HepG2 (cell line): ENCODE results near the gene CHN2. TPM values are rescaled to one million over a fixed set of nuclear protein-coding genes. Genes with fewer than 3 reads are reported as not detected.

Experiments used
- MIER3 ChIP-seq: IDR thresholded peaks from 2 replicates; pipeline ENCODE4 v1.6.1; 2016; ENCODE audit warnings: missing compliant biosample characterization, borderline replicate concordance
- MTF2 ChIP-seq: sonication (generic); formaldehyde crosslinking; IDR thresholded peaks from 2 replicates; pipeline ENCODE4 v1.5.0; 2020; ENCODE audit warnings: missing genetic modification reagents, borderline replicate concordance
- PHF21A ChIP-seq: sonication (generic); formaldehyde crosslinking; IDR thresholded peaks from 2 replicates; pipeline ENCODE4 v1.5.0; 2020; ENCODE audit warnings: mild to moderate bottlenecking, missing genetic modification reagents
- POLR2A ChIP-seq, 2 experiments: IDR thresholded peaks; 2 replicates each; pipeline ENCODE4 v1.6.1; 2011; ENCODE audit warnings: low read depth in 2 of 2, low read length in 2 of 2, mild to moderate bottlenecking in 1 of 2, moderate library complexity in 1 of 2; ENCODE audit not compliant: insufficient read depth in 1 of 2
- REPIN1 ChIP-seq: sonication (generic); formaldehyde crosslinking; IDR thresholded peaks from 2 replicates; pipeline ENCODE4 v1.8.0; 2022; ENCODE audit warnings: missing genetic modification reagents, low read depth, mild to moderate bottlenecking, borderline replicate concordance
- TAF1 ChIP-seq: sonication (generic); formaldehyde crosslinking; IDR thresholded peaks from 2 replicates; pipeline ENCODE4 v1.4.0; 2020; ENCODE audit warnings: missing genetic modification reagents
- ZNF788 ChIP-seq: sonication (generic); formaldehyde crosslinking; IDR thresholded peaks from 2 replicates; pipeline ENCODE4 v1.5.0; 2020; ENCODE audit warnings: mild to moderate bottlenecking, missing genetic modification reagents, borderline replicate concordance
- ZSCAN9 ChIP-seq: IDR thresholded peaks from 2 replicates; pipeline ENCODE4 v1.6.1; 2016; ENCODE audit warnings: borderline replicate concordance
- polyA plus RNA-seq, 8 experiments: library from polyadenylated mRNA; depleted of rRNA in 3 of 8; stranded (reverse) in 7 of 8; unstranded in 1 of 8; fragments of >200 nt; fragmentation: Illumina TruSeq in 4 of 8; extraction: Trizol in 4 of 8; gene quantifications; 2 replicates each; pipeline versions ENCODE4 v1.2.1 to v1.2.3, GENCODE V29; 2011 to 2016; ENCODE audit warnings: low read depth in 4 of 8, missing spikeins in 1 of 8, mixed read lengths in 1 of 8; ENCODE audit not compliant: insufficient read depth in 1 of 8
- total RNA-seq, 5 experiments: library from RNA; depleted of rRNA; stranded (reverse); fragments of >200 nt; fragmentation: Illumina TruSeq; extraction: Trizol; gene quantifications; 2 replicates each; pipeline ENCODE4 v1.2.3, GENCODE V29; 2016; ENCODE audit warnings: low read depth in 1 of 5
- TF ChIP-seq, protein P1 (sequence below): sonication (generic); formaldehyde crosslinking; IDR thresholded peaks from 2 replicates; pipeline ENCODE4 v1.5.0; 2020; ENCODE audit warnings: missing genetic modification reagents
- TF ChIP-seq, protein P2 (sequence below): sonication (generic); formaldehyde crosslinking; IDR thresholded peaks from 2 replicates; pipeline ENCODE4 v1.5.1; 2020; ENCODE audit warnings: missing genetic modification reagents, mild to moderate bottlenecking, borderline replicate concordance
- TF ChIP-seq, protein P3 (sequence below): sonication (generic); formaldehyde crosslinking; IDR thresholded peaks from 2 replicates; pipeline ENCODE4 v1.8.1; 2022; ENCODE audit warnings: low read depth, mild to moderate bottlenecking, missing genetic modification reagents
- TF ChIP-seq, protein P4 (sequence below): sonication (generic); formaldehyde crosslinking; IDR thresholded peaks from 2 replicates; pipeline ENCODE4 v1.4.0; 2020; ENCODE audit warnings: missing genetic modification reagents
- TF ChIP-seq, protein P5 (sequence below): sonication (generic); formaldehyde crosslinking; IDR thresholded peaks from 2 replicates; pipeline ENCODE4 v1.5.1; 2020; ENCODE audit warnings: mild to moderate bottlenecking, missing genetic modification reagents, moderate library complexity
- TF ChIP-seq, protein P6 (sequence below): sonication (generic); formaldehyde crosslinking; IDR thresholded peaks from 2 replicates; pipeline ENCODE4 v1.5.0; 2020; ENCODE audit warnings: missing genetic modification reagents, mild to moderate bottlenecking, borderline replicate concordance

CHN2 gene
- total and polyA plus RNA-seq, 2 of the 13 experiments (the other 11 are each of a cell fraction or from before 2014, with no cell fraction given): 23.5 to 30.5 TPM

DNA sequence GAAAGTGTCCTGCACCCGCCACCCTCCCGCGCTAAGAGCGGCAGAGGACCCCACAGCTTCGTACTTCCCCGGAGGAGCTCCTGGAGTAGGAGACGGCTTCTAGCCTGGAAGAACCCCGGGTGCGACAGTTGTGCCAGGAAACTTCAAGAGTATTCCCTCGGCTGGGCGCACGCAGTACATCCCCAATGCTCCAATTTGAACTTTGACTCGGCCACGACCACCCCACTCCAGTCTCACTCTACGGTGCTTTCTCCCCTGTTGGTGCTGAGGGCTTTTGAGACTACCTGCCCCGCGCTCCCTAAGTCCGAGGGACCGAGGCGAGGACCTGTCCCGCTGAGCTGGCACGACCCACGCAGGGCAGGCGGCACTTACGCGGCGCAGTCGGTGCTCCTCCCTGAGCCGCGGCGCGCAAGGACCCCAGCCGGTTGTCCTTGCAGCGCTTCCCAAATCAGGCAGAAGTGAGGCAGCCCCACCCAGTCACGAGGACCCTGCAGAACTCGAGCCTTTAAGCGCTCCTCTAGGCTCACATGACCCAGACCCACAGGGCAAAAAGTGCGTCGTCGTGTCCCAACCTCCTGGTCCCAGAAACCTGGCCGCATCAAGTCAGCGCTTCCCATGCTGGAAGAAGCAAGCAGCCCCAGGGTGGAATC is 48.4 kb upstream of the CHN2 start, which contains the start of gene CPVL (continued):
- TF ChIP-seq, protein P1, sequence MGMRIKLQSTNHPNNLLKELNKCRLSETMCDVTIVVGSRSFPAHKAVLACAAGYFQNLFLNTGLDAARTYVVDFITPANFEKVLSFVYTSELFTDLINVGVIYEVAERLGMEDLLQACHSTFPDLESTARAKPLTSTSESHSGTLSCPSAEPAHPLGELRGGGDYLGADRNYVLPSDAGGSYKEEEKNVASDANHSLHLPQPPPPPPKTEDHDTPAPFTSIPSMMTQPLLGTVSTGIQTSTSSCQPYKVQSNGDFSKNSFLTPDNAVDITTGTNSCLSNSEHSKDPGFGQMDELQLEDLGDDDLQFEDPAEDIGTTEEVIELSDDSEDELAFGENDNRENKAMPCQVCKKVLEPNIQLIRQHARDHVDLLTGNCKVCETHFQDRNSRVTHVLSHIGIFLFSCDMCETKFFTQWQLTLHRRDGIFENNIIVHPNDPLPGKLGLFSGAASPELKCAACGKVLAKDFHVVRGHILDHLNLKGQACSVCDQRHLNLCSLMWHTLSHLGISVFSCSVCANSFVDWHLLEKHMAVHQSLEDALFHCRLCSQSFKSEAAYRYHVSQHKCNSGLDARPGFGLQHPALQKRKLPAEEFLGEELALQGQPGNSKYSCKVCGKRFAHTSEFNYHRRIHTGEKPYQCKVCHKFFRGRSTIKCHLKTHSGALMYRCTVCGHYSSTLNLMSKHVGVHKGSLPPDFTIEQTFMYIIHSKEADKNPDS (CRISPR knock-in tag): no peak
- TF ChIP-seq TAF1 (CRISPR knock-in tag) (peak; percentile 83), POLR2A (IDR thresholded peaks at IDR 0.05; ENCODE audit: insufficient read depth in 1 of 2, low read depth in 2 of 2, low read length in 2 of 2) (peak; percentile 69 to 73), MTF2 (CRISPR knock-in tag) (no peak), REPIN1 (CRISPR knock-in tag) (peak; percentile 49; the same call in 1 of the 2 replicates), ZNF788 (CRISPR knock-in tag) (peak; percentile 79; the same call in 1 of the 2 replicates), ZSCAN9 (CRISPR knock-in tag) (0 out of 2 replicates have a peak, but pooled peaks have one; percentile 7), MIER3 (no peak), PHF21A (peak; percentile 19; the same call in 1 of the 2 replicates)
- TF ChIP-seq, protein P2, sequence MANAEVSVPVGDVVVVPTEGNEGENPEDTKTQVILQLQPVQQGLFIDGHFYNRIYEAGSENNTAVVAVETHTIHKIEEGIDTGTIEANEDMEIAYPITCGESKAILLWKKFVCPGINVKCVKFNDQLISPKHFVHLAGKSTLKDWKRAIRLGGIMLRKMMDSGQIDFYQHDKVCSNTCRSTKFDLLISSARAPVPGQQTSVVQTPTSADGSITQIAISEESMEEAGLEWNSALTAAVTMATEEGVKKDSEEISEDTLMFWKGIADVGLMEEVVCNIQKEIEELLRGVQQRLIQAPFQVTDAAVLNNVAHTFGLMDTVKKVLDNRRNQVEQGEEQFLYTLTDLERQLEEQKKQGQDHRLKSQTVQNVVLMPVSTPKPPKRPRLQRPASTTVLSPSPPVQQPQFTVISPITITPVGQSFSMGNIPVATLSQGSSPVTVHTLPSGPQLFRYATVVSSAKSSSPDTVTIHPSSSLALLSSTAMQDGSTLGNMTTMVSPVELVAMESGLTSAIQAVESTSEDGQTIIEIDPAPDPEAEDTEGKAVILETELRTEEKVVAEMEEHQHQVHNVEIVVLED (CRISPR knock-in tag): peak; percentile 50; the same call in 1 of the 2 replicates
- TF ChIP-seq, protein P3, sequence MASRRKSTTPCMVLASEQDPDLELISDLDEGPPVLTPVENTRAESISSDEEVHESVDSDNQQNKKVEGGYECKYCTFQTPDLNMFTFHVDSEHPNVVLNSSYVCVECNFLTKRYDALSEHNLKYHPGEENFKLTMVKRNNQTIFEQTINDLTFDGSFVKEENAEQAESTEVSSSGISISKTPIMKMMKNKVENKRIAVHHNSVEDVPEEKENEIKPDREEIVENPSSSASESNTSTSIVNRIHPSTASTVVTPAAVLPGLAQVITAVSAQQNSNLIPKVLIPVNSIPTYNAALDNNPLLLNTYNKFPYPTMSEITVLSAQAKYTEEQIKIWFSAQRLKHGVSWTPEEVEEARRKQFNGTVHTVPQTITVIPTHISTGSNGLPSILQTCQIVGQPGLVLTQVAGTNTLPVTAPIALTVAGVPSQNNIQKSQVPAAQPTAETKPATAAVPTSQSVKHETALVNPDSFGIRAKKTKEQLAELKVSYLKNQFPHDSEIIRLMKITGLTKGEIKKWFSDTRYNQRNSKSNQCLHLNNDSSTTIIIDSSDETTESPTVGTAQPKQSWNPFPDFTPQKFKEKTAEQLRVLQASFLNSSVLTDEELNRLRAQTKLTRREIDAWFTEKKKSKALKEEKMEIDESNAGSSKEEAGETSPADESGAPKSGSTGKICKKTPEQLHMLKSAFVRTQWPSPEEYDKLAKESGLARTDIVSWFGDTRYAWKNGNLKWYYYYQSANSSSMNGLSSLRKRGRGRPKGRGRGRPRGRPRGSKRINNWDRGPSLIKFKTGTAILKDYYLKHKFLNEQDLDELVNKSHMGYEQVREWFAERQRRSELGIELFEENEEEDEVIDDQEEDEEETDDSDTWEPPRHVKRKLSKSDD (CRISPR knock-in tag): peak; percentile 48; the same call in 1 of the 2 replicates
- TF ChIP-seq, protein P4, sequence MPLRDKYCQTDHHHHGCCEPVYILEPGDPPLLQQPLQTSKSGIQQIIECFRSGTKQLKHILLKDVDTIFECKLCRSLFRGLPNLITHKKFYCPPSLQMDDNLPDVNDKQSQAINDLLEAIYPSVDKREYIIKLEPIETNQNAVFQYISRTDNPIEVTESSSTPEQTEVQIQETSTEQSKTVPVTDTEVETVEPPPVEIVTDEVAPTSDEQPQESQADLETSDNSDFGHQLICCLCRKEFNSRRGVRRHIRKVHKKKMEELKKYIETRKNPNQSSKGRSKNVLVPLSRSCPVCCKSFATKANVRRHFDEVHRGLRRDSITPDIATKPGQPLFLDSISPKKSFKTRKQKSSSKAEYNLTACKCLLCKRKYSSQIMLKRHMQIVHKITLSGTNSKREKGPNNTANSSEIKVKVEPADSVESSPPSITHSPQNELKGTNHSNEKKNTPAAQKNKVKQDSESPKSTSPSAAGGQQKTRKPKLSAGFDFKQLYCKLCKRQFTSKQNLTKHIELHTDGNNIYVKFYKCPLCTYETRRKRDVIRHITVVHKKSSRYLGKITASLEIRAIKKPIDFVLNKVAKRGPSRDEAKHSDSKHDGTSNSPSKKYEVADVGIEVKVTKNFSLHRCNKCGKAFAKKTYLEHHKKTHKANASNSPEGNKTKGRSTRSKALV (CRISPR knock-in tag): no peak; the same call in 1 of the 2 replicates
- TF ChIP-seq, protein P5, sequence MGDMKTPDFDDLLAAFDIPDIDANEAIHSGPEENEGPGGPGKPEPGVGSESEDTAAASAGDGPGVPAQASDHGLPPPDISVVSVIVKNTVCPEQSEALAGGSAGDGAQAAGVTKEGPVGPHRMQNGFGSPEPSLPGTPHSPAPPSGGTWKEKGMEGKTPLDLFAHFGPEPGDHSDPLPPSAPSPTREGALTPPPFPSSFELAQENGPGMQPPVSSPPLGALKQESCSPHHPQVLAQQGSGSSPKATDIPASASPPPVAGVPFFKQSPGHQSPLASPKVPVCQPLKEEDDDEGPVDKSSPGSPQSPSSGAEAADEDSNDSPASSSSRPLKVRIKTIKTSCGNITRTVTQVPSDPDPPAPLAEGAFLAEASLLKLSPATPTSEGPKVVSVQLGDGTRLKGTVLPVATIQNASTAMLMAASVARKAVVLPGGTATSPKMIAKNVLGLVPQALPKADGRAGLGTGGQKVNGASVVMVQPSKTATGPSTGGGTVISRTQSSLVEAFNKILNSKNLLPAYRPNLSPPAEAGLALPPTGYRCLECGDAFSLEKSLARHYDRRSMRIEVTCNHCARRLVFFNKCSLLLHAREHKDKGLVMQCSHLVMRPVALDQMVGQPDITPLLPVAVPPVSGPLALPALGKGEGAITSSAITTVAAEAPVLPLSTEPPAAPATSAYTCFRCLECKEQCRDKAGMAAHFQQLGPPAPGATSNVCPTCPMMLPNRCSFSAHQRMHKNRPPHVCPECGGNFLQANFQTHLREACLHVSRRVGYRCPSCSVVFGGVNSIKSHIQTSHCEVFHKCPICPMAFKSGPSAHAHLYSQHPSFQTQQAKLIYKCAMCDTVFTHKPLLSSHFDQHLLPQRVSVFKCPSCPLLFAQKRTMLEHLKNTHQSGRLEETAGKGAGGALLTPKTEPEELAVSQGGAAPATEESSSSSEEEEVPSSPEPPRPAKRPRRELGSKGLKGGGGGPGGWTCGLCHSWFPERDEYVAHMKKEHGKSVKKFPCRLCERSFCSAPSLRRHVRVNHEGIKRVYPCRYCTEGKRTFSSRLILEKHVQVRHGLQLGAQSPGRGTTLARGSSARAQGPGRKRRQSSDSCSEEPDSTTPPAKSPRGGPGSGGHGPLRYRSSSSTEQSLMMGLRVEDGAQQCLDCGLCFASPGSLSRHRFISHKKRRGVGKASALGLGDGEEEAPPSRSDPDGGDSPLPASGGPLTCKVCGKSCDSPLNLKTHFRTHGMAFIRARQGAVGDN (CRISPR knock-in tag): peak; percentile 96
- TF ChIP-seq, protein P6, sequence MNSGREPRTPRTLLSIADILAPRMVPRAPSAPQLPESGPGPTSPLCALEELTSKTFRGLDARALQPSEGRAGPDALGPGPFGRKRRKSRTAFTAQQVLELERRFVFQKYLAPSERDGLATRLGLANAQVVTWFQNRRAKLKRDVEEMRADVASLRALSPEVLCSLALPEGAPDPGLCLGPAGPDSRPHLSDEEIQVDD: 0 out of 2 replicates have a peak, but pooled peaks have one; percentile 64
